MV-4-11 (cell line): ENCODE results near the gene CLIP2.
"Not testable (repeated sequence)": the region's sequence is repeated elsewhere in the genome, so short reads cannot be mapped to it uniquely, and the experiment has no call there.

Experiments used
- DNase-seq: peaks from one replicate; lab custom pipeline; 2025; lab: John Stamatoyannopoulos, UW

Gene CLIP2

DNA sequence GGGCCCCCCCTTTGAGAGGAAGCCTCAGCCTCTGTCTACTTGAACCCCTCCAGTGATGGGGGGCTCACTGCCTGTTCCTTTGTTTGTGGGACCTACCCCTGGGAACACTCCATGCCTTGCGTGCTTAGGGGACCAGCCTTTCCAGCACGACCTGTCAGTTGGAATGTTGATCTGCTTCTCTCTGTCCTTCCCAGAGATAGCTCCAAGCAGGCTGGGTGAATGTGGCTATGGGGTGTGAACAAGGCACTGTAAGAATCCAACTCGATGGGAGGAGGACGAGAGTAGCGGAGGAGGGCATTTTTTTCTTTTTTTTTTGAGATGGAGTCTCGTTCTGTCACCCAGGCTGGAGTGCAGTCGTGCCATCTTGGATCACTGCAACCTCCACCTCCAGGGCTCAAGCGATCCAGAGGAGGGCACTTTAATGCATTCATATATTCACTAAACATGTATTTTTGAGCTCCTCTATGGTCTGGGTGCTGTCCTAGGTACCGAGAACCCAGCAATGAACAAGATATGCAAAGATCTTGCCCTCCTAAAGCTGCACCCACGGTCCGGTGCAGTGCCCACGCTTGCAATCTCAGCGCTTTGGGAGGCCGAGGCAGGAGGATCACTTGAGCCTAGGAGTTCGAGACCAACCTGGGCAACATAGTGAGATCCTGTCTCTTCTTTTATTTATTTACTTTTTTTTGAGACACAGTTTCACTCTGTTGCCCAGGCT, 8.5 kb downstream of the CLIP2 start:
- no peak for DNase-seq

DNA sequence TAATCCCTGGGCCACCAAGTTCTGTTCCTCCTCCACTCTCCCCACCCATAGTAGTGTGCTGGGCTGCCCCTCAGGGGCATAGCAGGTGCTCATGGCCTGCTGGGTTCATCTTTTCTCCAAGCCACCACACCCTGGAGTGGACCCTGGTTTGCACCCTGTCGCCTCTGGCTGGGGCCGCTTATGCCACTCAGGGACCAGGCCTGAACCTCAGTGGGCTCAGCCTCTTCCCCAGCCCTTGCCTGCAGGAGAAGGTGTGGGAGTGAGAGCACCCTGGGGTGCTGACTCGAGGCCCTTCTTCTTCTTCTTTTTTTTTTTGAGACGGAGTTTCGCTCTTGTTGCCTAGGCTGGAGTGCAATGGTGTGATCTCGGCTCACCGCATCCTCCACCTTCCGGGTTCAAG, 10.2 kb downstream of the CLIP2 start:
- no peak for DNase-seq

DNA sequence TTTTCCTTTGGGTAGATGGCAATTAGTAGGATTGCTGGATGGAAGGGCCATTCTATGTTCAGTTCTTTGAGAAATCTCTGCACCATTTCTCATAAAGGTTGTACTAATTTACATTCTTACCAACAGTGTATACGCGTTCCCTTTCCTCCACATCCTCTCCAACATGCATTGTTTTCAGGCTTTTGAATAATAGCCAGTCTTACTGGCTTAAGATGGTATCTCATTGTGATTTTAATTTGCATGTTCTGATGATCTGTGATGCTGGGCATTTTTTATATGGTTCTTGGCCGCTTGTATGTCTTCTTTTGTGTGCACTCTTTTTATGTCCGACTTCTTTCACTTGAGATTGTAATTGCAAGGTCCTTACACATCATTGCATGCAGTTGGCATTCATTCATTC, 11.7 kb downstream of the CLIP2 start:
- no peak for DNase-seq

DNA sequence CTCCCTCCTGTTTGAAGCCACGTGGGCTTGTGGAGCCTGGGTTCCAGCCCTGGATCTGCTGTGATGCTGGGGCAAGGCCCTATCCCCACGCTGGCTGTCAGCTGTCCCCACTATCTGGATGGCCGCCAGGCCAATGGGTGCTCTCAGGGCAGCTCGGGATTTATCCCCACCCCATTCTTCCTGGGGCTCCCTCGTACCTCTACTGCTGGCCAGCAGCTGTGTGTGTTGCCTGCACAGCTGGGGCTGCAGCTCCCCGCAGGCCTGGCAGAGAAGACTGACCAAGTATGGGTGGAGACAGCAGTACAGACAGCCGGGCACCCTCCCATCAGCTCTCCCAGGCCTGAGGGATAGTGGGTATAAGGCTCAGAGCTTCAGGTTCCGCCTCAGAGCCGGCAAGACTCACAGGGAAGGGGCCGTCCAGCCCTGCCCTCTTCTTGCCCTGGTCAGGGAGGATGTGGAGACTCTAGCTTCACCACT, 13.6 kb downstream of the CLIP2 start:
- DNase-seq = no peak

GRCh38 chr7:74304550-74304949, 15.3 kb downstream of the CLIP2 start:
- DNase-seq = no peak

DNA sequence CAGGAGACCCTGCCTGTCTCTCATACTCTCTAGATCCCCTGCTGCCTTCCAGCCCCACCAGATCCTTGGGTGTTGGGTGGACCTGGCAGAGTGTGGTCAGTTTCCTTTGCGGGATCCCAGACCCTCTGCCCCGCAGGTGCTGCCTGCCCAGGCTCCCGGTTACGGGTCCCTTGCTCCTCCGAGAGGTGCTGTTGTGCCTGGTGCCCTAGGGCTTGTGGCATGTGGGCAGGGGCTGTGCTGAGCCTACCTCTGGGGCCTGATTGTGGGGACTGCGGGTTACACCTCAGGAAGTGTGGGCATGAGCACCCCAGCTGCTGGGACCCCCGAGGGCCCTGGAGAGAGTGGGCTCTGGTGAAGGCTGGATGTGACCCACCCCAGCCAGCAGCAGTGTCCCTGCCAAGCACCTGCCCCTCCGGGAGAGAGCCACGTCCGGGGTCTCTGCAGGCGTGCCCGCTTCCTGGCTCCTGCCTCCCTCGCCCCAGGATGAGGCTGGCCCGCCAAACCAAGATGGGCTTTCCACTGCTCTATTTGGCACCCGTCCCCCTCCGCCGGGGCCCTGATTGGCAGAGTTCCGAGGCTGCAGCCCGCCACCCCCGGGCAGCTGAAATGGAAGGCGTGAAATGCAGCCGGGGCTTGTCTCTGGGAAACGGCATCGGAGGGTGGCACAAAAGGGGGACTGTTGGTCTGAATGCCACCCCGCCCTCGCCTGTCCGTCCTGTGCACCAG, 17.0 kb downstream of the CLIP2 start:
- no peak for DNase-seq

- DNase-seq = no peak
These were observed 17.7 kb downstream of the CLIP2 start for GRCh38 chr7:74306730-74307469.

DNA sequence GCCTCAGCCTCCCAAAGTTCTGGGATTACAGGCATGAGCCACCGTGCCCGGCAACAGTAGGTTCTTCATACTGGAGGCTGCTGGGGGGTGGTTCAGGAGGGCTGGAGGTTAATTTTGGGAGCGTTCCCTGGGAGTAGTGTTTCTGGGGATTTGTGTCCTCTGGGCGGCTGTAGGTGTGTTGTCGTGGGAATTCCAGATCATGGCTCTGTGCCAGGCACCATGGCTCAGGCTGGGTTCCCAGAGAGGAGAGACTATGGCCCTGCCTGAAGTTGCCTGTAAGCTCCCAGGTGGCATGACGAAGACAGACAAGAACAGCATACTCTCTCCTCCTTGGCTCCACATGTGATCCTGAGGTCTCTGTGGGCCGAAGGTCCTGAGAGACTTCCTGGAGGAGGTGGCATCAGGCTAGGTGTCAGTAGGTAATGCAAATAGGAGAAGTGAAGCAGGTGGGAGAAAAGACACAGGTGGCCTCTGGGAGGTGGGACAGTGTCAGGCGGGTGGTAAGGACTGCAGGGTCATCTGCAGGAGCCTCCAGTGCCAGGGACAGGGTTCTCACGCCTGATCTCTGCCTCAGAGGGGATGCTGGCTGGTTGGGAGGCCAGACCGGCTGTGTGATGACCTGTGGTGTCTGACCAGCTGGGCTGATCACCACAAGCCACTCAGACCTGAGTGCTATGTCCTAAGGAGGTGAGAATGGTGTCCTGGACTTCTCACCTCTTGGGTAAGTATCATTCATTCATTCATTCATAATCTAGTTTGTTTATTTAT, 18.7 kb downstream of the CLIP2 start:
- DNase-seq = no peak

- no peak for DNase-seq
These were observed 20.0 kb downstream of the CLIP2 start for GRCh38 chr7:74309181-74309580.

DNA sequence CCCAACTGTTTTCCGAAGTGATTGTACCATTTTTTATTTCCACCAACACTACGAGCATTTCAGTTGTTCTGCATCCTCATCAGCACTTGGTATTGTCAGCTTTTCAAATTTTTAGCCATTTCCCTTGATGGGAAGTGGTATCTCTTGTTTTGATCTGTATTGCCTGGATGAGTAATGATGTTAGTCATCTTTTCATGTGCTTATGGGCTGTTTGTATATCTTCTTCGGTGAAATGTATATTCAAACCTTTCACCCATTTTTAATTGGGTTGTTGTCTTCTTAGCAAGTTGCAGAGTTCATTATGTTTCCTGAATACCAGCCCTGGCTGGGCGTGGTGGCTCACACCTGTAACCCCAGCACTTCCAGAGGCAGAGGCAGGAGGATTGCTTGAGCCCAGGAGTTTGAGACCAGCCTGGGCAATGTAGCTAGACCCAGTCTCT, 22.1 kb downstream of the CLIP2 start:
- DNase-seq = no peak

DNA sequence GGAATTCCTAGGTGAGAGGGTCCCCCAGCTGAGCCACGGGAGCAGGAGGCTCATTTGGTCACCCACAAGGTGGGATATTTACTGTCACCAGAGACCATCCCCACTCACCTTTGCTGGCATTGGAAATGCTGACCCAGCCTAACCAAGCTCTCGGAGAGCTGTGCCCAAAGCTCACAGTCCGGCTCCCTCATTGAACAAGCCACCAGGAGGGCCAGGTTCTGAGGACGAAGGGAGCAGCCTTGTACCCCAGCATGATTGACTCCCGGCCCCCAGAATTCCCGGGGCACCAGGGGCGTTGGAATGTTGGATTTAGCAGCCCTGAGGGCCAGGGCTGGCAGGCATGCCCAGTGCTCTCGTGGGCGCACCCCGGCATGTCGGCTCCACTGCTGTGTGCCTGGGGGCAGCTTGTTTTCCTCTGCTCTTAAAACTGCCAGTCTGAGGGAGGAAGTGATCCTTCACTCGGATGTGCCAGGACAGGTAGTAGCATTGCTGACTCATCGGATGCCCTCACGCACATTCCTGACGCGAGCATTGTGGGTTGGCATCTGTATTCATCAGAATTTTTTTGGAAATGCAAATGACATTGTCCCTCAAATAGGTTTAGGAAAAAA, 23.3 kb downstream of the CLIP2 start:
- DNase-seq = no peak

- not testable (repeated sequence) for DNase-seq
These were observed 26.7 kb downstream of the CLIP2 start for GRCh38 chr7:74315891-74316290.

- no peak for DNase-seq
These were observed 28.1 kb downstream of the CLIP2 start for GRCh38 chr7:74317146-74317782.

DNA sequence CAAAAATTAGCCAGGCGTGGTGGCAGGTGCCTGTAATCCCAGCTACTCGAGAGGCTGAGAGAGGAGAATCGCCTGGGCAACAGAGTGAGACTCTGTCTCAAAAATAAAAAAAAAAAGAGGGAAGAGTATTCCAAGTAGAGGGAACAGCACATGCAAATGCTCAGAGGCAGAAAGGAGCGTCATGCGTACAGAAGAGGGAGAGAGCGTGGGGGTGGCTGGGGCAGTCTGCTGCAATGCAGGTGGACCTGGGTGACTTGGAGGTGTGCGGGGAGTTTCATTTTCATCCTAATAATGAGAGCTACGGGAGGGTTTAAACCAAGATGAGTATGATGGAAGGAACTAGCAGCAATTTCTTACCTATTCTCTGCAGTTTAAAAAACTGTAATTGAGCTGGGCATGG, 28.8 kb downstream of the CLIP2 start:
- no peak for DNase-seq

GRCh38 chr7:74320645-74321221, 31.5 kb downstream of the CLIP2 start:
- DNase-seq = peak; percentile 34

DNA sequence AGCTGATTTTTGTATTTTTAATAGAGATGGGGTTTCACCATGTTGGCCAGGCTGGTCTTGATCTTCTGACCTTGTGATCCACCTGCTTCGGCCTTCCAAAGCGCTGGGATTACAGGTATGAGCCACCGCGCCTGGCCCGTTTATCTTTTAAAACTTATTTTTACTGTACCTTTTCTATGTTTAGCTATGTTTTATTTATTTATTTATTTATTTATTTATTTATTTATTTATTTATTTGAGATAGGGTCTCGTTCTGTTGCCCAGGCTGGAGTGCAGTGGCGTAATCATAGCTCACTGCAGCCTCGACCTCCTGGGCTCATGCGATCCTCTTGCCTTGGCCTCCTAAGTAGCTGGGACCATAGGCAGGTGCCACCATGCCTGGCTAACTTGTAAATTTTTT, 33.7 kb downstream of the CLIP2 start:
- DNase-seq = not testable (repeated sequence)

DNA sequence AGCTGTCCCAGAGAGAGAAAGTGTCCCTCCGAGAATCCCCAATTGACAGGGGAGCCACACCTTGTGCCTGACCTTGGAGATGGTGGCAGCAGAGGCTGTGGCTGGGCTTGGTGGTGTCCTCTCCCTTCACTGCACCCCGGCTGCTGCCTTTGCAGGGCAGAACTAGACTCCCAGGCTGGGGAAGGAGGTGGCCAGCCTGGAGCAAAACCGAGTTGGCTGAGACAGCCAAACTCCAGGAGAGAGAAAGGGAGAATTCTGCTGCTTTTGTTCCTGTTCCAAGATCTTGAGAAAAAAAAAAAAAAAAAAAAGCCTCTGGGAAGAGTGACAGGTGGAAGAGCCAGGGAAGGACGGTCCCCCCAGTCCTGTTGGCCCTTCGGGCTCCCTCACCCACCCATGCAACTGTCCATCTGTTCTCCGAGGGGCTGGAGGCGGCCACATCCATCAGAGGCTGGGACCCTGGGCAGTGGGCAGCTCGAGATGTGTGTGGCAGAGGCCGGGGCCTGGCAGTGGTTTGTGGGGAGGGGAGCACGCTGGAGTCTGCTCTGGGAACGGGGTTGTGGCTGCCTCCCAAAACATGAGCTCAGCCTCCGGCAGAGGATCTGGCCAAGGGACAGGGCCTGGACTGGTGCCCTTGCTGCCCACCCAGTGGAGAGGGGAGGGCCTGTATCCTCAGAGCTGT, 35.5 kb downstream of the CLIP2 start:
- DNase-seq = no peak

DNA sequence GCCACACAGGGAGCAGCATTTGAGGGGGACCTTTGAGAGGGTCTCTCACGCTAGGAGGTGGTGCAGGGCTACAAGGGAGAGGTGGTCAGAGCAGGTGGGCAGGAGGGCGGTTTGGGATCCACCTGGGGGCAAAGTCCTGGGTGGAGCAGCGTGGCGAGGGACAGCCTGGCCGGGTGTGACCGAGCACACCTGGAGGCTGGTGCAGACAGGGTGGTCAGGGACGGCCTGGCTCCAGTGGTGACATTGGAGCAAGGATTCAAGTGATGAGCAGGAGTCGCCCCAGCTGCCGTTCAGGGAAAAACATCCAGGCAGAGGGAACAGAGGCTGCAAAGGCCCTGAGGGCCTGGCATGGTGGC, 36.0 kb downstream of the CLIP2 start:
- DNase-seq = no peak

GRCh38 chr7:74329225-74329624, 40.0 kb downstream of the CLIP2 start:
- no peak for DNase-seq
